Astrocyte of the spinal cord (primary cell): ENCODE results near the gene ADRB2.

Source experiments
- DNase-seq: peaks from one replicate; pipeline ENCODE4 v3.0.0; 2011; ENCODE audit warnings: low read depth, low spot score
- H3K4me3 ChIP-seq: 2 replicates; pipeline ENCODE4 v1.5.1; 2011; ENCODE audit warnings: low read depth, mild to moderate bottlenecking, low read length, moderate library complexity
- in situ Hi-C: cut with HindIII; loops from 2 replicates; pipeline ENCODE4 v1.10.0; 2017; ENCODE audit warnings: low sequenced_read_pairs
- TF ChIP-seq, protein P1 (sequence below): IDR thresholded peaks from 2 replicates; pipeline ENCODE4 v1.5.1; 2012; ENCODE audit warnings: low read depth, mild to moderate bottlenecking, low read length, inconsistent platforms

The ADRB2 gene

GRCh38 chr5:148848393-148849031 is 22.1 kb downstream of the ADRB2 start:
- H3K4me3 ChIP-seq: no peak overlapping the region
- TF ChIP-seq, protein P1, sequence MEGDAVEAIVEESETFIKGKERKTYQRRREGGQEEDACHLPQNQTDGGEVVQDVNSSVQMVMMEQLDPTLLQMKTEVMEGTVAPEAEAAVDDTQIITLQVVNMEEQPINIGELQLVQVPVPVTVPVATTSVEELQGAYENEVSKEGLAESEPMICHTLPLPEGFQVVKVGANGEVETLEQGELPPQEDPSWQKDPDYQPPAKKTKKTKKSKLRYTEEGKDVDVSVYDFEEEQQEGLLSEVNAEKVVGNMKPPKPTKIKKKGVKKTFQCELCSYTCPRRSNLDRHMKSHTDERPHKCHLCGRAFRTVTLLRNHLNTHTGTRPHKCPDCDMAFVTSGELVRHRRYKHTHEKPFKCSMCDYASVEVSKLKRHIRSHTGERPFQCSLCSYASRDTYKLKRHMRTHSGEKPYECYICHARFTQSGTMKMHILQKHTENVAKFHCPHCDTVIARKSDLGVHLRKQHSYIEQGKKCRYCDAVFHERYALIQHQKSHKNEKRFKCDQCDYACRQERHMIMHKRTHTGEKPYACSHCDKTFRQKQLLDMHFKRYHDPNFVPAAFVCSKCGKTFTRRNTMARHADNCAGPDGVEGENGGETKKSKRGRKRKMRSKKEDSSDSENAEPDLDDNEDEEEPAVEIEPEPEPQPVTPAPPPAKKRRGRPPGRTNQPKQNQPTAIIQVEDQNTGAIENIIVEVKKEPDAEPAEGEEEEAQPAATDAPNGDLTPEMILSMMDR: no peak
- in situ Hi-C loops: no loop called here
- DNase-seq: no peak

DNA sequence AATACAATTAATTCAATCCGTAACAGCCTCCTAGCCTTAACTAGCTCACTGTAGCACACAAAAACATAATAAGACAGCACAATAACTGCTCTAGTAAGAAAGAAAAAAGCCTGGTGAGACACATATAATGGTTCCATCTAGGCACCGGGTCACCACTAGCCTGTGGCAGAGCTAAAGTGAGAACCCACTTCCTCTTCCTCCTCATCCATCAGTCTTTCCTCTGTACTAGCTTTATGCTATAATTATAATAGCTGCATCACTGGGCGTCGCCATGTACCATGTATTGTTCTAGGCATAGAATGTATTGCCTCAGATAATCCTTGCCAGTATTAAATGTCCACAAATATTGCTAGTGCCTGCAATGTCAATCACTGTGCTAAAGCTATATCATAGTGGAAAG is 23.1 kb downstream of the ADRB2 start:
- in situ Hi-C loops: no loop called here
- no peak for DNase-seq
- TF ChIP-seq, protein P1: no peak
- no peak overlapping the region for H3K4me3 ChIP-seq

DNA sequence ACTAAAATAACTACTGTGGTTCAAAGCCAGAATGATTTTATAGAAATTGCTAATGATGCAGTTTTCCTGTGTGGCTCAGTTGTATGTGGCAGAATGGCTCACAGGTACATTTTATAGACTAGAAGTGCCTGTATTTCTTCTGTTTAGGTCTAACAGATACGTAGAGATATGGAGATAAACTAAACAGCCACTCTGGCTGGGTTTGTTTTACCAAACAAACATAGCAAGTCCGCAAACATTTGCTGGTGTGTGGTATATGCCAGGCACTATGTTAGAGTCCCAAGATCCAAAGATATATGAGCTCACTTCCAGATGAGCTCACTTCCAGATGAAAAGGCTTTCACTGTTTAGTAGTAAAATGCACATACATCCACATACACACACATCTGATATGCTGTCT is 24.4 kb downstream of the ADRB2 start:
- H3K4me3 ChIP-seq: no peak overlapping the region
- TF ChIP-seq, protein P1: no peak
- in situ Hi-C loops: no loop called here
- no peak for DNase-seq

GRCh38 chr5:148853868-148854267 is 27.5 kb downstream of the ADRB2 start:
- TF ChIP-seq, protein P1: no peak
- H3K4me3 ChIP-seq: no peak overlapping the region
- in situ Hi-C loops: no loop called here
- no peak for DNase-seq

GRCh38 chr5:148855249-148856008 is 29.0 kb downstream of the ADRB2 start:
- in situ Hi-C loops: no loop called here
- no peak for DNase-seq
- TF ChIP-seq, protein P1: no peak
- no peak overlapping the region for H3K4me3 ChIP-seq

GRCh38 chr5:148856009-148856367 is 29.6 kb downstream of the ADRB2 start:
- no peak overlapping the region for H3K4me3 ChIP-seq
- in situ Hi-C loops: no loop called here
- no peak for DNase-seq
- TF ChIP-seq, protein P1: no peak
